H9 (cell line): ENCODE results near the gene PDE2A. TPM values are rescaled to one million over a fixed set of nuclear protein-coding genes. Genes with fewer than 3 reads are reported as not detected.
A peak's percentile ranks its signal among the peaks of the same experiment; 100 is the strongest.

ENCODE experiments used
- DNase-seq: peaks from one replicate; pipeline ENCODE4 v3.0.0-alpha.2; 2017
- H2AFZ ChIP-seq: one replicate; pipeline ENCODE4 v1.6.1; 2013; ENCODE audit warnings: mild to moderate bottlenecking, low read length, control low read depth, moderate library complexity
- H2AK5ac ChIP-seq: 2 replicates; pipeline ENCODE4 v1.6.1; 2013; ENCODE audit warnings: low read length, control low read depth, mixed read lengths; ENCODE audit not compliant: insufficient read length
- H2BK120ac ChIP-seq: one replicate; pipeline ENCODE4 v1.6.1; 2013; ENCODE audit warnings: low read depth, mild to moderate bottlenecking, low read length, control low read depth, inconsistent platforms; ENCODE audit not compliant: poor library complexity, severe bottlenecking
- H2BK12ac ChIP-seq: 2 replicates; pipeline ENCODE4 v1.6.1; 2013; ENCODE audit warnings: low read length, control low read depth, mixed read lengths, low read depth; ENCODE audit not compliant: insufficient read length
- H2BK15ac ChIP-seq: 2 replicates; pipeline ENCODE4 v1.6.1; 2013; ENCODE audit warnings: low read depth, low read length, control low read depth
- H2BK20ac ChIP-seq: one replicate; pipeline ENCODE4 v1.6.1; 2013; ENCODE audit warnings: low read depth, mild to moderate bottlenecking, low read length, control low read depth, inconsistent platforms; ENCODE audit not compliant: poor library complexity, severe bottlenecking
- H2BK5ac ChIP-seq: 2 replicates; pipeline ENCODE4 v1.6.1; 2013; ENCODE audit warnings: low read length, control low read depth, mixed read lengths; ENCODE audit not compliant: insufficient read length
- H3K14ac ChIP-seq: 2 replicates; pipeline ENCODE4 v1.6.1; 2013; ENCODE audit warnings: low read length, control low read depth; ENCODE audit not compliant: insufficient read depth
- H3K18ac ChIP-seq: 2 replicates; pipeline ENCODE4 v1.6.1; 2013; ENCODE audit warnings: low read depth, mild to moderate bottlenecking, mixed read lengths, low read length, control low read depth; ENCODE audit not compliant: insufficient read length
- H3K23ac ChIP-seq: 2 replicates; pipeline ENCODE4 v1.6.1; 2013; ENCODE audit warnings: low read length, control low read depth, mixed read lengths, low read depth; ENCODE audit not compliant: insufficient read length
- H3K23me2 ChIP-seq: 2 replicates; pipeline ENCODE4 v1.6.1; 2013; ENCODE audit warnings: low read depth, mild to moderate bottlenecking, mixed read lengths, low read length, control low read depth; ENCODE audit not compliant: insufficient read length, poor library complexity, severe bottlenecking
- H3K27ac ChIP-seq: 2 replicates; pipeline ENCODE4 v1.5.1; 2013; ENCODE audit warnings: low read length, control low read depth, mixed read lengths, low read depth; ENCODE audit not compliant: insufficient read length
- H3K27me3 ChIP-seq: 2 replicates; pipeline ENCODE4 v1.6.1; 2013; ENCODE audit warnings: low read length, control low read depth, inconsistent platforms; ENCODE audit not compliant: insufficient read depth
- H3K4ac ChIP-seq: 2 replicates; pipeline ENCODE4 v1.6.1; 2013; ENCODE audit warnings: low read depth, mild to moderate bottlenecking, control low read depth, inconsistent platforms, low read length, moderate library complexity
- H3K4me1 ChIP-seq: 2 replicates; pipeline ENCODE4 v1.6.1; 2013; ENCODE audit warnings: low read length, control low read depth, inconsistent platforms; ENCODE audit not compliant: insufficient read depth
- H3K4me2 ChIP-seq: 2 replicates; pipeline ENCODE4 v1.6.1; 2013; ENCODE audit warnings: low read length, control low read depth, mixed read lengths; ENCODE audit not compliant: insufficient read length, insufficient read depth
- H3K56ac ChIP-seq: 2 replicates; pipeline ENCODE4 v1.6.1; 2013; ENCODE audit warnings: low read depth, mild to moderate bottlenecking, mixed read lengths, low read length, control low read depth; ENCODE audit not compliant: insufficient read length
- H3K79me1 ChIP-seq: 2 replicates; pipeline ENCODE4 v1.6.1; 2013; ENCODE audit warnings: low read depth, mild to moderate bottlenecking, moderate library complexity, low read length, control low read depth, inconsistent platforms; ENCODE audit not compliant: insufficient read depth, poor library complexity, severe bottlenecking
- H3K79me2 ChIP-seq: 2 replicates; pipeline ENCODE4 v1.6.1; 2013; ENCODE audit warnings: low read length, control low read depth, inconsistent platforms; ENCODE audit not compliant: insufficient read depth
- H3K9ac ChIP-seq: 2 replicates; pipeline ENCODE4 v1.6.1; 2013; ENCODE audit warnings: low read length, control low read depth, mixed read lengths; ENCODE audit not compliant: insufficient read length; ENCODE audit errors: extremely low read depth
- H3K9me3 ChIP-seq: one replicate; pipeline ENCODE4 v1.6.1; 2013; ENCODE audit warnings: low read depth, low read length, inconsistent platforms; ENCODE audit not compliant: control insufficient read depth
- H3T11ph ChIP-seq: one replicate; pipeline ENCODE4 v1.6.1; 2013; ENCODE audit warnings: mild to moderate bottlenecking, low read length, control low read depth, inconsistent platforms
- H4K20me1 ChIP-seq: one replicate; pipeline ENCODE4 v1.6.1; 2013; ENCODE audit not compliant: control insufficient read depth, insufficient read length, insufficient read depth
- H4K5ac ChIP-seq: 2 replicates; pipeline ENCODE4 v1.6.1; 2013; ENCODE audit warnings: low read depth, mild to moderate bottlenecking, mixed read lengths, low read length, control low read depth; ENCODE audit not compliant: insufficient read length
- H4K8ac ChIP-seq: replicated peaks from 2 replicates; pipeline ENCODE4 v1.6.1; 2013; ENCODE audit warnings: low read length, control low read depth, mixed read lengths, low read depth; ENCODE audit not compliant: insufficient read length
- H4K91ac ChIP-seq: 2 replicates; pipeline ENCODE4 v1.6.1; 2013; ENCODE audit warnings: low read depth, mild to moderate bottlenecking, moderate library complexity, mixed read lengths, low read length, control low read depth; ENCODE audit not compliant: insufficient read length
- H3K27ac Mint-ChIP-seq, 3 experiments: 2 replicates in 2 of 3; 3 replicates in 1 of 3; pipeline ENCODE4 v1.8.0; 2020 to 2021; ENCODE audit warnings: mixed read lengths in 3 of 3, mild to moderate bottlenecking in 1 of 3, moderate library complexity in 1 of 3
- H3K27me3 Mint-ChIP-seq: 2 replicates; pipeline ENCODE4 v1.8.0; 2021; ENCODE audit warnings: low read depth, mild to moderate bottlenecking, moderate library complexity, mixed read lengths
- H3K36me3 Mint-ChIP-seq, 3 experiments: 2 replicates in 2 of 3; 3 replicates in 1 of 3; pipeline ENCODE4 v1.8.0; 2020 to 2021; ENCODE audit warnings: low read depth in 3 of 3, mixed read lengths in 3 of 3; ENCODE audit not compliant: insufficient read depth in 1 of 3
- H3K4me1 Mint-ChIP-seq, 2 experiments: 2 replicates each; pipeline ENCODE4 v1.8.0; 2020; ENCODE audit warnings: mixed read lengths in 2 of 2
- H3K4me3 Mint-ChIP-seq, 2 experiments: 2 replicates in 1 of 2; 3 replicates in 1 of 2; pipeline ENCODE4 v1.8.0; 2020 to 2021; ENCODE audit warnings: mild to moderate bottlenecking in 2 of 2, mixed read lengths in 2 of 2, moderate library complexity in 1 of 2
- H3K9me3 Mint-ChIP-seq, 2 experiments: 2 replicates in 1 of 2; 3 replicates in 1 of 2; pipeline ENCODE4 v1.8.0; 2020; ENCODE audit warnings: mild to moderate bottlenecking in 2 of 2, mixed read lengths in 2 of 2, moderate library complexity in 1 of 2
- WGBS: extraction: QIAGEN DNeasy Blood & Tissue Kit; methylation state at CpG from one replicate; pipeline ENCODE4 v1.1.7; 2013; ENCODE audit warnings: missing lambda C conversion rate, low lambda C conversion rate, mixed read lengths; ENCODE audit not compliant: insufficient read length; ENCODE audit errors: extremely low coverage; 5-methylcytosine and 5-hydroxymethylcytosine counted together
- total RNA-seq: library from RNA; stranded (reverse); gene quantifications from 2 replicates; pipeline ENCODE4 v1.2.1, GENCODE V29; 2021
- TF ChIP-seq, protein P1 (sequence below): fragments of 200-600 bp; sonication (generic); conservative IDR thresholded peaks from 3 replicates; pipeline ENCODE4 v1.8.0; 2021; ENCODE audit warnings: antibody characterized with exemption, mild to moderate bottlenecking

Gene PDE2A
- total RNA-seq, 1 experiment from 2014 or later: 3.4 TPM

GRCh38 chr11:72591785-72592502, 82.3 kb downstream of the PDE2A start:
- H2BK15ac ChIP-seq: no peak overlapping the region
- peaks cover 4% of the 10 kb centered on the region for H3K23me2 ChIP-seq
- no peak overlapping the region for H3K4me2 ChIP-seq
- H3K79me2 ChIP-seq: no peaks in the 10 kb centered on the region
- H4K8ac ChIP-seq: no peak overlapping the region
- H3T11ph ChIP-seq: no peak overlapping the region
- no peak overlapping the region for H2BK5ac ChIP-seq
- no peaks in the 10 kb centered on the region; a peak in 1 of 5 replicates for H3K9me3 Mint-ChIP-seq
- no peaks in the 10 kb centered on the region for H4K20me1 ChIP-seq
- H3K4me1 Mint-ChIP-seq: peaks cover 41 to 57% of the 10 kb centered on the region in 2 experiments
- H3K27me3 ChIP-seq: peaks cover 14% of the 10 kb centered on the region
- DNase-seq: no peak
- H3K14ac ChIP-seq: no peak overlapping the region
- H3K27me3 Mint-ChIP-seq: peaks cover 84% of the 10 kb centered on the region
- H3K18ac ChIP-seq: no peak overlapping the region
- no CpG with 5 or more reads among the region's 10 CpGs for WGBS
- no peaks in the 10 kb centered on the region for H3K9me3 ChIP-seq
- H2AK5ac ChIP-seq: no peak overlapping the region
- peaks cover 4% of the 10 kb centered on the region; the same call in 1 of the 2 replicates for H3K4me1 ChIP-seq
- no peak overlapping the region for H3K9ac ChIP-seq
- TF ChIP-seq, protein P1, sequence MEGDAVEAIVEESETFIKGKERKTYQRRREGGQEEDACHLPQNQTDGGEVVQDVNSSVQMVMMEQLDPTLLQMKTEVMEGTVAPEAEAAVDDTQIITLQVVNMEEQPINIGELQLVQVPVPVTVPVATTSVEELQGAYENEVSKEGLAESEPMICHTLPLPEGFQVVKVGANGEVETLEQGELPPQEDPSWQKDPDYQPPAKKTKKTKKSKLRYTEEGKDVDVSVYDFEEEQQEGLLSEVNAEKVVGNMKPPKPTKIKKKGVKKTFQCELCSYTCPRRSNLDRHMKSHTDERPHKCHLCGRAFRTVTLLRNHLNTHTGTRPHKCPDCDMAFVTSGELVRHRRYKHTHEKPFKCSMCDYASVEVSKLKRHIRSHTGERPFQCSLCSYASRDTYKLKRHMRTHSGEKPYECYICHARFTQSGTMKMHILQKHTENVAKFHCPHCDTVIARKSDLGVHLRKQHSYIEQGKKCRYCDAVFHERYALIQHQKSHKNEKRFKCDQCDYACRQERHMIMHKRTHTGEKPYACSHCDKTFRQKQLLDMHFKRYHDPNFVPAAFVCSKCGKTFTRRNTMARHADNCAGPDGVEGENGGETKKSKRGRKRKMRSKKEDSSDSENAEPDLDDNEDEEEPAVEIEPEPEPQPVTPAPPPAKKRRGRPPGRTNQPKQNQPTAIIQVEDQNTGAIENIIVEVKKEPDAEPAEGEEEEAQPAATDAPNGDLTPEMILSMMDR: no peak
- H2AFZ ChIP-seq: no peak overlapping the region
- no peak overlapping the region for H3K23ac ChIP-seq
- no peak overlapping the region for H2BK12ac ChIP-seq
- H2BK20ac ChIP-seq: no peak overlapping the region
- H3K4ac ChIP-seq: no peak overlapping the region
- no peak overlapping the region for H4K5ac ChIP-seq
- no peak overlapping the region for H3K56ac ChIP-seq
- no peaks in the 10 kb centered on the region for H3K79me1 ChIP-seq
- H2BK120ac ChIP-seq: no peak overlapping the region
- no peak overlapping the region for H3K27ac ChIP-seq
- H3K36me3 Mint-ChIP-seq: no peaks in the 10 kb centered on the region; a peak in 1 of 7 replicates
- peak overlapping the region in 1 of 2 experiments; percentile 88; a peak in 1 of 5 replicates for H3K4me3 Mint-ChIP-seq
- no peak overlapping the region for H4K91ac ChIP-seq
- no peak overlapping the region for H3K27ac Mint-ChIP-seq
